OCI-LY1 (cell line): ENCODE measurements around the gene TRPM6.

Source experiments
- H2AFZ ChIP-seq: fragments of 200-600 bp; sonication (generic), shearing (Covaris generic); 2 replicates; pipeline ENCODE4 v1.6.0; 2014; ENCODE audit warnings: antibody characterized with exemption, mild to moderate bottlenecking, low read length
- H3F3A ChIP-seq: fragments of 200-600 bp; sonication (generic), shearing (Covaris generic); 2 replicates; pipeline ENCODE4 v1.6.0; 2014; ENCODE audit warnings: mild to moderate bottlenecking, antibody characterized with exemption, low read length, moderate library complexity; ENCODE audit not compliant: insufficient read depth
- H3K27ac ChIP-seq: fragments of 200-600 bp; sonication (generic); 2 replicates; pipeline ENCODE4 v1.5.1; 2014; ENCODE audit warnings: low read length, mixed run types, mild to moderate bottlenecking, low read depth; ENCODE audit not compliant: poor library complexity, severe bottlenecking
- H3K27me3 ChIP-seq: fragments of 200-600 bp; sonication (generic); 2 replicates; pipeline ENCODE4 v1.6.0; 2014; ENCODE audit warnings: antibody characterized with exemption, mild to moderate bottlenecking, low read length, moderate library complexity; ENCODE audit not compliant: insufficient read depth
- H3K36me3 ChIP-seq: fragments of 200-600 bp; sonication (generic); 2 replicates; pipeline ENCODE4 v1.6.1; 2014; ENCODE audit warnings: mild to moderate bottlenecking, antibody characterized with exemption, low read length, moderate library complexity, mixed read lengths; ENCODE audit not compliant: insufficient read depth
- H3K4me1 ChIP-seq: fragments of 200-600 bp; sonication (generic); 2 replicates; pipeline ENCODE4 v1.5.1; 2014; ENCODE audit warnings: mild to moderate bottlenecking, low read length, moderate library complexity; ENCODE audit not compliant: insufficient read depth, severe bottlenecking
- H3K4me2 ChIP-seq: fragments of 200-600 bp; sonication (generic), shearing (Covaris generic); 2 replicates; pipeline ENCODE4 v1.6.1; 2014; ENCODE audit warnings: low read length
- H3K4me3 ChIP-seq: fragments of 200-600 bp; sonication (generic); 2 replicates; pipeline ENCODE4 v1.5.1; 2014; ENCODE audit warnings: low read length, low read depth, mild to moderate bottlenecking, mixed read lengths; ENCODE audit not compliant: poor library complexity, severe bottlenecking
- H3K79me2 ChIP-seq: fragments of 200-600 bp; shearing (Covaris generic); 2 replicates; pipeline ENCODE4 v1.6.1; 2016; ENCODE audit warnings: mixed run types, low read length, mixed read lengths; ENCODE audit not compliant: insufficient read depth
- H3K9ac ChIP-seq: fragments of 200-600 bp; sonication (generic), shearing (Covaris generic); 2 replicates; pipeline ENCODE4 v1.6.1; 2014; ENCODE audit warnings: mild to moderate bottlenecking, low read length, mixed read lengths
- H3K9me2 ChIP-seq: fragments of 200-600 bp; sonication (generic), shearing (Covaris generic); 2 replicates; pipeline ENCODE4 v1.6.1; 2014; ENCODE audit warnings: low read depth, mild to moderate bottlenecking, low read length, mixed read lengths
- H3K9me3 ChIP-seq: fragments of 200-600 bp; shearing (Covaris generic); 2 replicates; pipeline ENCODE4 v1.6.1; 2014; ENCODE audit warnings: low read length, mixed read lengths
- H4K20me1 ChIP-seq: fragments of 200-600 bp; sonication (generic), shearing (Covaris generic); 2 replicates; pipeline ENCODE4 v1.6.0; 2016; ENCODE audit warnings: mild to moderate bottlenecking, low read length; ENCODE audit not compliant: insufficient read depth
- CTCF ChIP-seq: fragments of 200-600 bp; sonication (generic), shearing (Covaris generic); IDR thresholded peaks from 2 replicates; pipeline ENCODE4 v1.5.1; 2017; ENCODE audit warnings: mild to moderate bottlenecking, antibody characterized with exemption, low read length, moderate library complexity, mixed read lengths
- EZH2 ChIP-seq: fragments of 200-600 bp; sonication (generic), shearing (Covaris generic); IDR thresholded peaks from 2 replicates; pipeline ENCODE4 v1.8.0; 2017; ENCODE audit warnings: borderline replicate concordance, mixed run types, mild to moderate bottlenecking, antibody characterized with exemption, low read length, moderate library complexity, mixed read lengths

TRPM6 gene

GRCh38 chr9:74876382-74876949 is 11.3 kb downstream of the TRPM6 start:
- Histone ChIP-seq H3K79me2 (no peaks in the 10 kb centered on the region), H3K9me2 (no peaks in the 10 kb centered on the region), H4K20me1 (no peaks in the 10 kb centered on the region), H3K4me2 (no peak overlapping the region), H3K9me3 (no peaks in the 10 kb centered on the region), H3K4me3 (no peak overlapping the region), H3K9ac (no peak overlapping the region), H3K27me3 (no peaks in the 10 kb centered on the region; the same call in 1 of the 2 replicates), H3F3A (no peaks in the 10 kb centered on the region), H3K4me1 (no peaks in the 10 kb centered on the region), H2AFZ (no peak overlapping the region), H3K27ac (no peak overlapping the region), H3K36me3 (no peaks in the 10 kb centered on the region)
- TF ChIP-seq CTCF (no peak), EZH2 (no peak)

GRCh38 chr9:74875656-74876055 is 12.1 kb downstream of the TRPM6 start:
- no peaks in the 10 kb centered on the region for H3K36me3 ChIP-seq
- no peaks in the 10 kb centered on the region for H3K4me1 ChIP-seq
- no peak overlapping the region for H2AFZ ChIP-seq
- no peak overlapping the region for H3K4me2 ChIP-seq
- H3K9ac ChIP-seq, result no peak overlapping the region
- H3K79me2 ChIP-seq, result no peaks in the 10 kb centered on the region
- H4K20me1 ChIP-seq, result no peaks in the 10 kb centered on the region
- H3F3A ChIP-seq, result no peaks in the 10 kb centered on the region
- no peaks in the 10 kb centered on the region for H3K9me3 ChIP-seq
- TF ChIP-seq EZH2, result no peak
- no peak for TF ChIP-seq CTCF
- no peak overlapping the region for H3K27ac ChIP-seq
- no peak overlapping the region for H3K4me3 ChIP-seq
- no peaks in the 10 kb centered on the region; the same call in 1 of the 2 replicates for H3K27me3 ChIP-seq
- H3K9me2 ChIP-seq, result no peaks in the 10 kb centered on the region

- no peak overlapping the region for H3K9ac ChIP-seq
- no peaks in the 10 kb centered on the region for H3K9me2 ChIP-seq
- H3K9me3 ChIP-seq, result no peaks in the 10 kb centered on the region
- no peak overlapping the region for H3K4me3 ChIP-seq
- H3F3A ChIP-seq, result no peaks in the 10 kb centered on the region
- H3K4me2 ChIP-seq, result no peak overlapping the region
- no peak overlapping the region for H2AFZ ChIP-seq
- no peaks in the 10 kb centered on the region for H3K79me2 ChIP-seq
- H3K36me3 ChIP-seq, result no peaks in the 10 kb centered on the region
- TF ChIP-seq CTCF (no peak), EZH2 (no peak)
- no peaks in the 10 kb centered on the region for H3K27me3 ChIP-seq
- no peaks in the 10 kb centered on the region for H3K4me1 ChIP-seq
- H3K27ac ChIP-seq, result no peak overlapping the region
- no peaks in the 10 kb centered on the region for H4K20me1 ChIP-seq
These were observed 13.5 kb downstream of the TRPM6 start for GRCh38 chr9:74874220-74874619.
